DND-41 (cell line): ENCODE measurements around the gene GPATCH8.

ENCODE experiments used
- ATAC-seq: fragments of 200-7000 bp; cut with Tn5 transposase; 3 replicates; pipeline ENCODE4 v1.9.1; 2021; ENCODE audit warnings: low read depth; ENCODE audit not compliant: insufficient read depth
- DNase-seq: peaks from one replicate; pipeline ENCODE4 v3.0.0-alpha.2; 2020
- H2AFZ ChIP-seq: 2 replicates; pipeline ENCODE4 v1.6.0; 2012; ENCODE audit warnings: low read depth, low read length
- H3K27ac ChIP-seq: 2 replicates; pipeline ENCODE4 v1.5.1; 2012; ENCODE audit warnings: low read length, inconsistent platforms
- H3K27me3 ChIP-seq: fragments of 200-600 bp; sonication (generic); 2 replicates; pipeline ENCODE4 v1.6.0; 2012; ENCODE audit warnings: low read length, mild to moderate bottlenecking, inconsistent platforms; ENCODE audit not compliant: insufficient read depth, poor library complexity
- H3K36me3 ChIP-seq: 2 replicates; pipeline ENCODE4 v1.5.1; 2012; ENCODE audit warnings: low read length, inconsistent platforms; ENCODE audit not compliant: insufficient read depth
- H3K4me1 ChIP-seq: 2 replicates; pipeline ENCODE4 v1.5.1; 2012; ENCODE audit warnings: mild to moderate bottlenecking, low read length; ENCODE audit not compliant: insufficient read depth
- H3K4me2 ChIP-seq: 2 replicates; pipeline ENCODE4 v1.6.0; 2012; ENCODE audit warnings: mild to moderate bottlenecking, moderate library complexity, low read length, inconsistent platforms; ENCODE audit not compliant: insufficient read depth
- H3K4me3 ChIP-seq, 2 experiments: fragments of 200-600 bp in 1 of 2; shearing (Covaris generic) in 1 of 2; 2 replicates each; pipeline ENCODE4 v1.5.1; 2012 to 2016; ENCODE audit warnings: inconsistent platforms in 2 of 2, low read length in 2 of 2, mild to moderate bottlenecking in 2 of 2, low read depth in 1 of 2, moderate library complexity in 1 of 2
- H3K79me2 ChIP-seq: 2 replicates; pipeline ENCODE4 v1.6.0; 2012; ENCODE audit warnings: low read length, inconsistent platforms; ENCODE audit not compliant: insufficient read depth
- H3K9ac ChIP-seq: 2 replicates; pipeline ENCODE4 v1.6.0; 2012; ENCODE audit warnings: low read depth, mild to moderate bottlenecking, inconsistent platforms, low read length, moderate library complexity
- H3K9me3 ChIP-seq: 2 replicates; pipeline ENCODE4 v1.5.1; 2012; ENCODE audit warnings: low read length, moderate library complexity, mild to moderate bottlenecking, inconsistent platforms; ENCODE audit not compliant: insufficient read depth, severe bottlenecking
- H4K20me1 ChIP-seq: 2 replicates; pipeline ENCODE4 v1.6.0; 2012; ENCODE audit warnings: low read length; ENCODE audit not compliant: insufficient read depth
- CTCF ChIP-seq: IDR thresholded peaks from 2 replicates; pipeline ENCODE4 v1.5.1; 2012; ENCODE audit warnings: borderline replicate concordance, low read length, moderate library complexity, mild to moderate bottlenecking; ENCODE audit not compliant: poor library complexity, severe bottlenecking; ENCODE audit errors: extremely low read depth
- EZH2 ChIP-seq: IDR thresholded peaks from 3 replicates; pipeline ENCODE4 v1.6.1; 2012; ENCODE audit warnings: borderline replicate concordance, low read depth, mild to moderate bottlenecking, moderate library complexity, low read length, inconsistent platforms; ENCODE audit not compliant: severe bottlenecking

GPATCH8 gene

DNA sequence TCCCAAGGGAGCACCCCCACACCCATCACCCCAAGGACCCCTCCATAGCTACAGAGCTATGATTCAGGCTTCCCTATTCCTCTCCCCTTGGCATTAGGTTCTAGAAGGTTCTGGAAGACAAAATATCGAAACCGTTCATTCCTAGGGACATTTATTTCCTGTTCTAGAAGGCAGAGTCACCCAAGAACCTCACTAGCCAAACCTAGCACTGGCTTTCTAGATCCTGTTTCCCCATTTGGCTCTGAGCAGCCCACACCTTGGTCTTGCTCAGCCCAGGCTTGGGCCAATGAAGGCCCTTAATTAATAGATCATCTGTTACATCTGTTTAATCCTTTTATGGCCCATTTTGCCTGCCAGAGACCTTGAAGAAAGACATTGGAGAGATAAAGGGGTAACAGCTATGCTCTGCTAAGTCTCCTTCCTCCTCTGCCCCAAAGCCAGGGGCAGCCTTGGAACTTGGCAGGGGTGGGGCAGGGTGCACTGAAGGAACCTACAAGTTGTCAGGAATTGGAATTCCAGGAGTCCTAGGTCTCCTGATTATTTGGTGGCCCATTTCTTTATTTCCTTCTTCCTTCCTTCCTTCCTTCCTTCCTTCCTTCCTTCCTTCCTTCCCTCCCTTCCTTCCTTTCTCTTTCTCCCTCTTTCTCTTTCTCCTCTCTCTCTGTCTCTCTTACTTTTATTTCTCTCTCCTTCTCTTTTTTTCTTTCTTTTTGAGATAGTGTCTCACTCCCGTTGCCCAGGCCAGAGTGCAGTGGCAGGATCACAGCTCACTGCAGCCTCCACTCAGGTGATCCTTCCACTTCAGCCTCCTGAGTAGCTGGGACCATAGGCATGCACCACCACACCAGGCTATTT is 45.4 kb upstream of the GPATCH8 start:
- Histone ChIP-seq H3K36me3 (no peaks in the 10 kb centered on the region), H3K4me1 (no peaks in the 10 kb centered on the region), H3K9ac (no peak overlapping the region), H3K79me2 (no peaks in the 10 kb centered on the region), H3K4me2 (no peak overlapping the region), H3K27me3 (peaks cover 12% of the 10 kb centered on the region), H3K27ac (no peak overlapping the region), H4K20me1 (no peaks in the 10 kb centered on the region), H3K9me3 (no peaks in the 10 kb centered on the region), H3K4me3 (no peak overlapping the region), H2AFZ (no peak overlapping the region)
- ATAC-seq (no peak), DNase-seq (no peak)
- TF ChIP-seq CTCF (no peak), EZH2 (no peak)

DNA sequence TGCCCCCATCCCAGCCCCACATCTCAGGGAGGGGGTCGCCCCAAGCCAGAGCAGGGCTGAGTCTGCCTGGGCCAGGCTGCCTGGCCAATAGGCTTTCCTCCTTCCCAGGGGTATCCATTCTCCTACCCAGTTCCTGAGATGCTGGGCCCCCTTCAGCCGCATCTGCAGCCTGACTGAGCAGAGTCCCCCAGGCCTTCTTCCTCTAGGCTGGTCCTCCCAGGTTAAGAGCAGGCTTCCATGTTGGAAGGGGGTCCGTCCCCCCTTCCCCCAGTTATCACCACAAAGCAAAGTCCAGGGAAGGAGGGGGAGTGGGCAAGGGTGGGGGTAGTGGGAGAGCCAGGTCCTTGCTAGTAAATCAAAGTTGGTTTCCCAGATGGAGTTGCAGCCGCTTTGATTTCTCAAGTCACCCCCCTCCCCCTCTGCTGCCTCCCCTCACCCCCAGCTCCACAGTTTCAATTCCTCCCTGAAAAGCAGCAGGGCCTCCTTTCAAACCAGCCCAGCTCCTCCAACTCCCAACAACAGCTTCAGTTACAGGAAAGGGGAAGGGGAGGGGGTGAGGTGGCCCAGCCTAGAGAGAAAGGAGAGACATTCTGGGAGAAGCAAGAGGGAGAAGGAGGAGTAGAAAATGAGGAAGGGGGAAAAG is 44.5 kb upstream of the GPATCH8 start:
- DNase-seq (no peak), ATAC-seq (no peak)
- H3K27me3 ChIP-seq, result peaks cover 12% of the 10 kb centered on the region
- TF ChIP-seq EZH2 (no peak), CTCF (no peak)
- no peaks in the 10 kb centered on the region for H3K36me3 ChIP-seq
- H3K4me3 ChIP-seq, result no peak overlapping the region
- no peak overlapping the region for H2AFZ ChIP-seq
- H3K27ac ChIP-seq, result no peak overlapping the region
- H3K4me2 ChIP-seq, result no peak overlapping the region
- H3K4me1 ChIP-seq, result no peaks in the 10 kb centered on the region
- no peaks in the 10 kb centered on the region for H3K9me3 ChIP-seq
- no peaks in the 10 kb centered on the region for H3K79me2 ChIP-seq
- H3K9ac ChIP-seq, result no peak overlapping the region
- no peaks in the 10 kb centered on the region for H4K20me1 ChIP-seq

GRCh38 chr17:44546671-44547606 is 43.7 kb upstream of the GPATCH8 start:
- Histone ChIP-seq H3K27me3 (peaks cover 12% of the 10 kb centered on the region), H2AFZ (no peak overlapping the region), H3K9me3 (no peaks in the 10 kb centered on the region), H3K4me3 (no peak overlapping the region), H3K9ac (no peak overlapping the region), H3K4me2 (no peak overlapping the region), H3K79me2 (no peaks in the 10 kb centered on the region), H4K20me1 (no peaks in the 10 kb centered on the region), H3K27ac (no peak overlapping the region), H3K36me3 (no peaks in the 10 kb centered on the region), H3K4me1 (no peaks in the 10 kb centered on the region)
- TF ChIP-seq CTCF, result no peak
- TF ChIP-seq EZH2, result no peak
- no peak for DNase-seq
- ATAC-seq, result no peak
